HepG2 (cell line): ENCODE results near the gene BRD8. TPM values are rescaled to one million over a fixed set of nuclear protein-coding genes. Genes with fewer than 3 reads are reported as not detected.
A peak's percentile ranks its signal among the peaks of the same experiment; 100 is the strongest.

Experiments used
- ASH2L ChIP-seq: fragments of 300-600, 200-600 bp; sonication (generic); IDR thresholded peaks from 2 replicates; pipeline ENCODE4 v1.7.0; 2017; ENCODE audit warnings: low read depth, mild to moderate bottlenecking, moderate library complexity, mixed read lengths, low read length; ENCODE audit not compliant: insufficient read length
- BATF2 ChIP-seq: sonication (generic); formaldehyde crosslinking; IDR thresholded peaks from 2 replicates; pipeline ENCODE4 v1.8.0; 2022; ENCODE audit warnings: mild to moderate bottlenecking, missing genetic modification reagents, moderate library complexity
- CBX1 ChIP-seq: IDR thresholded peaks from one replicate; pipeline ENCODE4 v1.6.1; 2016; ENCODE audit warnings: antibody characterized with exemption, low read depth
- CCDC6 ChIP-seq: sonication (generic); formaldehyde crosslinking; IDR thresholded peaks from 2 replicates; pipeline ENCODE4 v1.8.1; 2022; ENCODE audit warnings: mild to moderate bottlenecking, missing genetic modification reagents, moderate library complexity
- ELK4 ChIP-seq: sonication (generic); formaldehyde crosslinking; IDR thresholded peaks from 2 replicates; pipeline ENCODE4 v1.9.0; 2021; ENCODE audit warnings: missing genetic modification reagents, borderline replicate concordance
- FOSL2 ChIP-seq: sonication (generic); formaldehyde crosslinking; IDR thresholded peaks from 2 replicates; pipeline ENCODE4 v1.4.0; 2020; ENCODE audit warnings: missing genetic modification reagents
- GATAD2A ChIP-seq: IDR thresholded peaks from 2 replicates; pipeline ENCODE4 v1.6.1; 2016
- HDAC2 ChIP-seq: sonication (generic); formaldehyde crosslinking; IDR thresholded peaks from 2 replicates; pipeline ENCODE4 v1.4.0; 2020; ENCODE audit warnings: missing genetic modification reagents
- IKZF1 ChIP-seq: fragments of 450-650 bp; IDR thresholded peaks from 2 replicates; pipeline ENCODE4 v1.7.1; 2016
- MYPOP ChIP-seq: sonication (generic); formaldehyde crosslinking; IDR thresholded peaks from 2 replicates; pipeline ENCODE4 v1.8.1; 2023; ENCODE audit warnings: mild to moderate bottlenecking, moderate library complexity, missing genetic modification reagents
- POGZ ChIP-seq: sonication (generic); formaldehyde crosslinking; IDR thresholded peaks from 2 replicates; pipeline ENCODE4 v1.4.0; 2020; ENCODE audit warnings: mild to moderate bottlenecking, missing genetic modification reagents
- POLR2G ChIP-seq: fragments of 200-400 bp; formaldehyde crosslinking; IDR thresholded peaks from 2 replicates; pipeline ENCODE4 v1.6.1; 2018; ENCODE audit warnings: mild to moderate bottlenecking, low read depth, low read length, moderate library complexity
- PRDM10 ChIP-seq: sonication (generic); formaldehyde crosslinking; IDR thresholded peaks from 2 replicates; pipeline ENCODE4 v1.4.0; 2020; ENCODE audit warnings: low read depth, missing genetic modification reagents
- SMAD9 ChIP-seq: sonication (generic); formaldehyde crosslinking; IDR thresholded peaks from 2 replicates; pipeline ENCODE4 v1.5.1; 2020; ENCODE audit warnings: mild to moderate bottlenecking, missing genetic modification reagents
- SNAPC2 ChIP-seq: sonication (generic); formaldehyde crosslinking; IDR thresholded peaks from 2 replicates; pipeline ENCODE4 v1.8.1; 2022; ENCODE audit warnings: mild to moderate bottlenecking, missing genetic modification reagents
- TEAD3 ChIP-seq: optimal IDR thresholded peaks from 2 replicates; pipeline ENCODE3; 2016; ENCODE audit warnings: borderline replicate concordance
- TOE1 ChIP-seq: sonication (generic); formaldehyde crosslinking; IDR thresholded peaks from 2 replicates; pipeline ENCODE4 v1.4.0; 2020; ENCODE audit warnings: mild to moderate bottlenecking, missing genetic modification reagents
- ZBTB21 ChIP-seq: sonication (generic); formaldehyde crosslinking; IDR thresholded peaks from 2 replicates; pipeline ENCODE4 v1.4.0; 2020; ENCODE audit warnings: missing genetic modification reagents
- ZFP36L1 ChIP-seq: sonication (generic); formaldehyde crosslinking; IDR thresholded peaks from 2 replicates; pipeline ENCODE4 v1.8.0; 2022; ENCODE audit warnings: mild to moderate bottlenecking, missing genetic modification reagents, moderate library complexity
- ZNF260 ChIP-seq: sonication (generic); formaldehyde crosslinking; IDR thresholded peaks from 2 replicates; pipeline ENCODE4 v1.4.0; 2020; ENCODE audit warnings: missing genetic modification reagents, low read depth, mild to moderate bottlenecking, borderline replicate concordance
- ZNF30 ChIP-seq: sonication (generic); formaldehyde crosslinking; IDR thresholded peaks from 2 replicates; pipeline ENCODE4 v1.5.0; 2020; ENCODE audit warnings: mild to moderate bottlenecking, missing genetic modification reagents
- ZNF563 ChIP-seq: sonication (generic); formaldehyde crosslinking; IDR thresholded peaks from 2 replicates; pipeline ENCODE4 v1.8.0; 2022; ENCODE audit warnings: mild to moderate bottlenecking, moderate library complexity, missing genetic modification reagents
- ZNF660 ChIP-seq: sonication (generic); formaldehyde crosslinking; IDR thresholded peaks from 2 replicates; pipeline ENCODE4 v1.5.1; 2020; ENCODE audit warnings: mild to moderate bottlenecking, low read depth, missing genetic modification reagents, borderline replicate concordance
- ZNF766 ChIP-seq: sonication (generic); formaldehyde crosslinking; IDR thresholded peaks from 2 replicates; pipeline ENCODE4 v1.5.0; 2020; ENCODE audit warnings: missing genetic modification reagents, borderline replicate concordance
- ZNF816 ChIP-seq: sonication (generic); formaldehyde crosslinking; IDR thresholded peaks from 2 replicates; pipeline ENCODE4 v1.8.0; 2022; ENCODE audit warnings: missing genetic modification reagents, mild to moderate bottlenecking, borderline replicate concordance
- polyA plus RNA-seq, 8 experiments: library from polyadenylated mRNA; depleted of rRNA in 3 of 8; stranded (reverse) in 7 of 8; unstranded in 1 of 8; fragments of >200 nt; fragmentation: Illumina TruSeq in 4 of 8; extraction: Trizol in 4 of 8; gene quantifications; 2 replicates each; pipeline versions ENCODE4 v1.2.1 to v1.2.3, GENCODE V29; 2011 to 2016; ENCODE audit warnings: low read depth in 4 of 8, missing spikeins in 1 of 8, mixed read lengths in 1 of 8; ENCODE audit not compliant: insufficient read depth in 1 of 8
- total RNA-seq, 5 experiments: library from RNA; depleted of rRNA; stranded (reverse); fragments of >200 nt; fragmentation: Illumina TruSeq; extraction: Trizol; gene quantifications; 2 replicates each; pipeline ENCODE4 v1.2.3, GENCODE V29; 2016; ENCODE audit warnings: low read depth in 1 of 5

BRD8 gene
- total and polyA plus RNA-seq, 2 of the 13 experiments (the other 11 are each of a cell fraction or from before 2014, with no cell fraction given), result 62.5 to 71.1 TPM

- TF ChIP-seq ELK4 (no peak), IKZF1 (no peak), MYPOP (peak; percentile 86), FOSL2 (CRISPR knock-in tag) (peak; percentile 32; the same call in 1 of the 2 replicates), ZNF766 (CRISPR knock-in tag) (0 out of 2 replicates have a peak, but pooled peaks have one; percentile 54), PRDM10 (CRISPR knock-in tag) (no peak), ZFP36L1 (0 out of 2 replicates have a peak, but pooled peaks have one; percentile 24), TOE1 (CRISPR knock-in tag) (peak; percentile 78; the same call in 1 of the 2 replicates), ZNF660 (CRISPR knock-in tag) (no peak), CCDC6 (CRISPR knock-in tag) (peak; percentile 93), SNAPC2 (peak; percentile 59), ZBTB21 (CRISPR knock-in tag) (no peak), POLR2G (peak; percentile 94), ZNF260 (no peak), GATAD2A (peak; percentile 8; the same call in 1 of the 2 replicates), POGZ (CRISPR knock-in tag) (peak; percentile 62; the same call in 1 of the 2 replicates), SMAD9 (CRISPR knock-in tag) (no peak), ASH2L (peak; percentile 75), TEAD3 (CRISPR knock-in tag) (peak; percentile 91), BATF2 (CRISPR knock-in tag) (no peak), ZNF563 (CRISPR knock-in tag) (0 out of 2 replicates have a peak, but pooled peaks have one; percentile 9), ZNF30 (CRISPR knock-in tag) (no peak), HDAC2 (CRISPR knock-in tag) (peak; percentile 61; the same call in 1 of the 2 replicates), ZNF816 (no peak), CBX1 (peak; percentile 67)
Measured at GRCh38 chr5:138178516-138179276, at the start of gene BRD8, which contains the start of gene KIF20A (continued).
